HG03066 (cell line): ENCODE data around the gene CRMP1.
"Not testable (repeated sequence)": the region's sequence is repeated elsewhere in the genome, so short reads cannot be mapped to it uniquely, and the experiment has no call there.

Experiments used
- ATAC-seq: cut with Tn5 transposase; IDR thresholded peaks from one replicate; pipeline ENCODE4 v1.9.1; 2021; ENCODE audit warnings: low read depth; ENCODE audit not compliant: unreplicated experiment

Gene CRMP1

DNA sequence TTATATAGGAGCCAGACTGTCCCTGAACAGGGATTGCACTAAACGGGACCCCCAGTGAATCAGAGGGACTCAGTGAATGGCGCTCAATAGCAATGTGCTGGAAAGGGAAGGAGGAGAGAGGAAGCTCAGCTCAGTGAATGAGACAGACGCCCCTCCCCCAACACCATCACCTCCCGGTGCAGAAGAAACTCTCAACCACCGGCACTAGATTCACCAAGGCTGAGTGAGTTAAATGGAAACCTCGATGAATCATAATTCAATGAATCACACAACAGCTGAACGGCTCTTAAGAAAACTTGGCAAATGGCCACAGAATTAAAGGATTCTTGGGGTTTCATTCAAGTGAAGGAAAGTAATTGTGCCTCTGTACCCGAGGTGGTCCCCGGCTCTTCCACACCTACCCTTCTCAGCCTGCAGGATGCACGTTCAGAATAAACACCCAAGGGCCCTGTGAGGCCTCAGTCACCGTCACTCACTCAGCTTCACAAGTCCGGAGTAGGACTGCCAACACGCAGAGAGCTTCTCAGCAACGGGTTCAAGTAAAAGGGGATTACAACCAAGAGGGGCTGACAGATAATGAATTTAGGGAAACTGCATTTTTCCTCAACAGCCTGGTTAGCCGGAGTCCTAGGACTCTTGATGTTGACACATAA, 29.3 kb downstream of the CRMP1 start:
- ATAC-seq: no peak

DNA sequence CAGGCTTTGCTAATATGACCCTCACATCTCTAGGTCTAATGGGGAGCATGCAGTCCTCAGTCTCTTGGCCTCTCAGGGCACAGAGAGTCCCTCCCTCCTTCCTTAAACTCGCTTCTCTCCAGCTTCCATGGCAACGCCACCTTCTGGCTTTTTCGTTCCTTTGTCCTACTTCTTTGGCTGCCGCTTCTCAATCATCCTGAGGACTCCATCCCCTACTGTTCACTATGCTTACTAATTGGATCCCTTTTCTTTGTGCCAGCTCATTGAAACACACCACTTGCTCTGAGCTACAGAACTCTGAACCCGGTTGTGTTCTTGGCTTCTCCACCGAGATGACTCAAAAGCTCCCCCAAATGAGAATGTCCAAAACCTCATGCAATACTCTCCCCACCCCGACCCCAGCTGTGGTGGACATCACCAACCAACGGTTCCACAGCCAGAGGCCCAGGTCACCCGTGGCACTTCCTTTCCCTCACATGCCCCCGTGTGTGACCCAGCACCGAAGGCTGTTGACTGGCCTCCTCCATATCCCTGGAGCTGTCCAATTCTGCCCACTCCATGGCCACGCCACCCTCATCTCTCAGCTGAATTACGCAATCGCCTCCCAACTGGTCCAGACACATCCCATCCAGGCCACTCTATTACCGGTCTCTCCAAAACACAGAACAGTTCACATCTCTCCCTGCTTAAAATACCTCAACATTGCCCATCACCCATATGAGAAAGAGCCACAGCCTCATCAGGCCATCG, 34.7 kb downstream of the CRMP1 start:
- no peak for ATAC-seq

DNA sequence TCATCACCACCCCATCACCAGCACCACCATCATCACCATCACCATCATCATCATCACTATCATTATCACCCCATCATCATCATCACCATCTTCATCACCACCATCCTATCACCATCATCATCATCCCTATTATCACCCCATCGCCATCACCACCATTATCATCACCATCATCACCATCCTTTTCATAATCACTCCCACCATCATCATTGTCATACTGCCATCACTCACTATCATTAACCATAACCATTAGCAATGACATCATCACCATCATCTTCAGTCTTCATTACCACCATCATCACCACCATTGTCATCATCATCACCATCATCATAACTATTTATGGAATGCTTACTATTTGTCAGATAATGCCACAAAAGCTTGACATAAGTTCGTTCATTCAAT, 35.7 kb downstream of the CRMP1 start:
- ATAC-seq: no peak

DNA sequence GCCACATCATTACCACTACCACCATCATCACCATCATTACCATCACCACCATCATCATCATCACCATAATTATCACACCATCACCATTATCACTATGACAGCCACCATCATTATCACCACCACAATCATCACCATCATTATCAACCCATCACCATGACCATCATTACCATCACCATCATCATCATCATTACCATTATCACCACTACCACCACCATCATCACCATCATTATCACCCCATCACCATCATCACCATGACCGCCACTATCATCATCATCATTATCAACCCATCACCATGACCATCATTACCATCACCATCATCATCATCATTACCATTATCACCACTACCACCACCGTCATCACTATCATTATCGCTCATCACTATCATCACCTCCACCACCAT, 36.5 kb downstream of the CRMP1 start:
- not testable (repeated sequence) for ATAC-seq

DNA sequence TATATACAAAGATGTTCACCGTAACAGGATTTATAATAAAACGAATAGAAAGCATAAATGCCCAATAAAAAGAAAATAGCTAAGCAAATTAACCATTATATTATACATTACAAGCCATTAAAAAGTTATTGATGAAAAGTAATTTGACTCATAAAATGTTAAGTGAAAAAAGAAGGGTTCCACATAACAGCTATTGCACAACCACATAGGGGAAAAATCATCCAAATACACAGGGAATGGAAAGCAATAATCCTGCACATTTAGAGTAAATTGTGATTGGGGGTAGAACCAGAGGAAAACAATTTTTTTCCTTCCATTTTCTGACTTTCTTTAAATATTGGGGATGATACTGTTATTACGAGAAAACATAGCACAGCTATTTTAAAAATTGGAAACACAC, 38.0 kb downstream of the CRMP1 start:
- no peak for ATAC-seq

DNA sequence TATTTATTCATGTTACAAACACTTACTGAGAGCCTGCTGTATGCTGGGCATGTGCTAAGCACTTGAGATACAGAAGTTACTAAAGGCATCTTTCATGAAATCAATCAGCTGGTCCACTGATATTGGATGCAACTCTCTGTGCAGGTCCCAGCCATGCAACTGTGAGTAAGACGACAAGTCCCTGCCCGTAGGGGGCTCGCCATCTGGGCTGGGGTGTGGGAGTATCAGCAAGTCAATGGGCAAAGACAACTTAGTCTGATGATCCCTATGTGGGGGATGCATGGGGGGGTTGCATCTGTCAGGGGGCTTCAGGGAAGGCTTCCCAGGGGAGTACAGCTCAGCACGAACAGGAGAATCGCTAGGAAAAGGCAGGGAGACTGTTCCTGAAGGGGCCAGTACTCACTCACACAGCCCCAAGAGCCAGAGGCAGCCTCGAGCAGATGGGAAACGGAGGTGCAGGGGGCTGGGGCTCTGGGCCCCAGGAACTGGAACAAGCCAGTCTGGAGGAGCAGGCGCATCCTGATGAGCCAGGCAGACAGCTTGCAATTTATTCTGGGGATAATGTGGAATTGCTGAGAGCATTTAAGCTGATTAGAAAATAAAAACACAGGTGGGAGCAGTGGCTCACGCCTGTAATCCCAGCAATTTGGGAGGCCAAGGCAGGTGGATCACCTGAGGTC, 40.2 kb downstream of the CRMP1 start:
- no peak for ATAC-seq

DNA sequence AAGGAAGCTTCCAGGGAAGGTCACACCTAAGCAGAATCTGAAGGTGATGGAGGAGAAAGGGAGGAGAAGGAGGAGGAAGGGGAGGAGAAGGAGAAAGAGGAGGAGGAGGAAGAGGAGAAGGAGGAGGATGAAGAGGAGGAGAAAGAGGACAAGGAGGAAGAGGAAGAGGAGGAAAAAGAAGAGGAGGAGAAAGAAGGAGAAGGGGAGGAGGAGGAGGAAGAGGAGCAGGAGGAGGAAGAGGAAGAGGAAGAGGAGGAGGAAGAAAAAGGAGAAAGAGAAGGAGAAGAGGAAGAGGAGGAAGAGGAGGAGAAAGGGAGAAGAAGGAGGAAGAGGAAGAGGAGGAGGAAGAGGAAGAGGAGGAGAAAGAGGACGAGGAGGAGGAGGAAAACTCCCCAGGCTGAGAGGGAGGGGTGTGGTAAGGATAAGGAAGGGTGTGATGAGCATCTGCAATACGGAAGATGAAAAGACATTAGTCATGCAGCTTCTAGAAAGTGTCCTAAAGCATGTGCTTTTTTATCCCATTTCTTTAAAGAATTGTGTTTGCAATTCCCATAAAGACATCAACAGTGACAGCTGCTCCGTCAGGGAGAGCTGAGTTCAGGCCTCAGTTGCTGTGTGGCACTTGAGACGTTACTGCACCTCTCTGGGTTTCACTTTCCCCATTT, 41.1 kb downstream of the CRMP1 start:
- no peak for ATAC-seq

DNA sequence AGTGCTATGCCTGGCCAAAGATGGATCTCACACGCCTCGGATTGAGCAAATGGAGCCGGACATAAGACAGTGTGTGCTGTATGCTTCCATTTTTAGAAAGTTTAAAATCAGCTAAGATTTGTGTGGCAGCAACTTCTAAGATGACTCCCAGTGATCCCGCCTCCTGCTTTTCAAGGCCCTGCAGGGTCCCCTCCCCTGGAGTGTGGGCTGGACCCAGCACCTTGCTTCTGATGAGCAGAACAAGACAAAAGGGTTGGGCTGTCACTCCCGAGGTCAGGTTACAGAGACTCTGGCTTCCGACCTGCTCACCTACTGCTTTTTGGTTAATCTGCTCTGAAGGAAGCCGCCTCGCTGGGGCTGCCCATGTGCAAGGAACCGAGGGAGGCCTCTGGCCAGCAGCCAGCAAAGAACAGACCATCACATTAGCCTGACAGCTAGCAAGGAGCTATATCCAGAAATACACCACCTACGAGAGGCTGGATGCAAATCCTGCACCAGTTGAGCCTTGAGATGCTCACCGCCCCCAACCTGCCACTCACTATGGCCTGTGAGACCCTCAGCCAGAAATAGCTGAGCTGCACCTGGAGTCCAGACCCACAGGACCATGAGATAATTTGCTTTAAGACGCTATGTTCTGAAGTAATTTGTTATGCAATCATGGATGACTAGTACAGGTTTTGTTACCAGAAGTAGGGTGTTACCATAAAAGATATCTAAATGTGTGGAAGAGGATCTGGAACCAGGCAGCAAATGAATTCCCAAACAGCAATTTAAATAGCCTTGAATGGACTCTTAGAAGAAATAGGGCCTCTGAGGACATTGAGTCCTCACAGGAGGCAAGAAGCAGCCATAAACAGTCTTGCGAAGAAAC, 47.6 kb downstream of the CRMP1 start:
- no peak for ATAC-seq

DNA sequence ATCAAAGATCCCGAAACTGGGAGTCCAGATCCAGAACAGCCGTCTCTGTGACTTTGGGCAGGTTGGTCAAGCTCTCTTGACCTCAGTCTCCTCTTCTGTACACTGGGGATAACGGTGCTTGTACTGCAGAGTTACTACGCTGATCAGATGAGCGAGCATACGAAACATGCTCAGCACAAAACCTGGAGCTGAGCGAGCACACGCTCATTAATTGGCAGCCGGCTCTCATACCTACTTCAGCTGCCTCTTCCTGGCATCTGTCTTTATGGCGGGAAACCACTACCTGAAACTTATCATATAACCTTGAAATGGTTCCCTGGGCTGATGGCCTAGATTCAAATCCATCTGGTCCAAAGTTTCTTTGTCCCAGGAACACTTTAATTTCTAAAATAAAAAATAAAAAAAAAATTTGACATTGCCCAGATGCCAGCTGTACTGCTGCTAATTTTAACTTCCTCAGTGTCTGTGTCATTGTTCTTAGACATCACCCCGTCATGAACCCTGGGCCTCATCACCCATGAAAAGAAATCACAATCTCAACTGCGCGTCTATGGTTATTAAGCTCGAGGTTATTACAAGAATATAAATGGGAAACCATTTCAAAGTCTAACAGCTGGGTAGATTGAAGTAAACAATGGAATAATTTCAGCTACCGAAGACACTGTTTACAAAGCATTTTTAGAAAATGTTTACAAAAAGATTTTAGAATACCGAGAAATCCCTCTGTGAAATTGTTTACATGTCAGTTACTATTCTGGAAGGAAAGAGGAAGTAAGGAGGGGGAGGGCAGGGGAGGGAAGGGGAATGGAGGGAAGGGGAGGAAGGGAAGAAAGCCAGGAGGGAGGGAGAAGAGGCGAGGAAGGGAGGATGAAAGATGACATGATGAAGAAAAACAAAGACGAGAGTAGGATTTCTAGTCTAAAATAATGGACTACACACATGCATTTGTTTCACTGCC, 49.0 kb downstream of the CRMP1 start:
- ATAC-seq: no peak

DNA sequence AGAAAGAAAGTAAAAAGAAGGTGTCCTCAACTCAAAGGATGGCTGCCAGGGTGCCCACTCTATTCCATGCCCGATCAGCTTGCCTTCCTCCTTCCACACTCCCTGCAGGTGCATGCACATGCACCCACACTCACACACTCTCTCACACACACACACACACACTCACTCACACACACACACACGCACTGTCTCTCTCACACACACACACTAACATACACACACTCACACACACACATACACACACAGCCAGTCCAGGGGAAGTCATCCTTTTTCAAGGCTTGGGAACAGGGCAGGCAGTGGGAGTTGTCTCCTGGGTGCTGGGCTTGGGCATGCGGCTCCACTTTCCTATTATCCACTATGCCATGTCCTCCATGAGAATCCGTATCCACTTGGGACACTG, 50.4 kb downstream of the CRMP1 start:
- no peak for ATAC-seq

DNA sequence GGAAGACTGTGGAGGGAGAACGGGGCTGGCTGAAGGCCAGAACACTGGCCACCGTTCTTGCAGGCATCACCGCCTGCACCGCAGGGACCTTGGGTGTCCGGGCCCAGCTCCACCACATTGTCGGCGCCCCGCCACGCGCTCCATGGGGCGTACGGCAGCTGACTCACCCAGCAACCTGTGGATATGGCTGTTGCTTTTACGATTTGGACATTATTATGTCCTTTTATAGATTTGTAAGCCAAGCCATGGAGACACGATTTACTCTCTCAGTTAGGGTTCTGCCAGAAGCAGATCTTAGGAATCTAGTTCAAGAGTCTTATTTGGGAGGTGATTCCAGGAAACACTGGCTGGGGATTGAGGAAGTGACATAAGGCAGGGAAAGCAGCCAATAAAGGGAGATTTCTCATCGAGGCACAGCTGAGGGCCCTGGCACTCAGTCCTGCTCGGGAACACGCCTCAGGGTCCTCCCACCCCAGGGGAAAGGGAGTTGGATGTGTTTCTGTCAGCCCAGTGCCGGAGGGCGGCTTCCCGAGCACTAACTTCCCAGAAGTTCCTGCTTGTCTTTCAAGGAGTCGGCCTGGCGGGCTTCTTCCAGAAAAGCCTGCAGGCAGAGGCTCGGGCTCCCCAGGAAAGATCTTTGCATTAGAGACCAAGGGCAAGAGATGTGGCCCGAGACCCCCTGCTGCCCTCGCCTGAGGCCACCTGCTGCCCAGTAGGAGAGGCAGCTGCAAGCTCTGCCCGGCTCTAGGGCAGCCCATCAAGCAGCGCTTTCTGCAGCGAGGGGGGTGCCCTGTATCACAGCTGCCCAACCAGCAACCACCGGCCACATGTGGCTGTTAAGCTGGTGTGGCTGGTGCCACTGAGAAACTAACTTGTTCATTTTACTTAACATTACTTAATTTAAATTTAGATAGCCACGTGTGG, 52.9 kb downstream of the CRMP1 start:
- ATAC-seq: no peak

DNA sequence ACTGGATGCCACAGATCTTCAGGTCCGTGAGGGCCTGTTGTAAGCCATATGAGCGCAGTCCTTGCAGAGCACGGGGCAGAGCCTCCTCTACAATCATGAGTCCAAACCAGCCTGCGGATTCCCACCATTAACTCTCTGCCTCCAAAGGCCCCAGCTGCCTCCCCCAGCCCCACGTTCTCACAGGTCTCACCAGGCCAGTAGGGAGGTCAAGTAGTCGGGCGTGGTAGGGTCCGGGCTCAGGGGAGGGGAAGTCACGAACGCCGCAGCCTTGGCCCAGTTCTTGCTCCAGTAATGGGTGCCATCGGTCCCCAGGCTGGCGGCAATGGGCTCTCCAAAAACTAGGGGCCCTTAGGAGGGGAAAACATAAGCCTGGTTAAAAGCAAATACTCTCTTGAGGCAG, 53.6 kb downstream of the CRMP1 start:
- ATAC-seq: no peak

DNA sequence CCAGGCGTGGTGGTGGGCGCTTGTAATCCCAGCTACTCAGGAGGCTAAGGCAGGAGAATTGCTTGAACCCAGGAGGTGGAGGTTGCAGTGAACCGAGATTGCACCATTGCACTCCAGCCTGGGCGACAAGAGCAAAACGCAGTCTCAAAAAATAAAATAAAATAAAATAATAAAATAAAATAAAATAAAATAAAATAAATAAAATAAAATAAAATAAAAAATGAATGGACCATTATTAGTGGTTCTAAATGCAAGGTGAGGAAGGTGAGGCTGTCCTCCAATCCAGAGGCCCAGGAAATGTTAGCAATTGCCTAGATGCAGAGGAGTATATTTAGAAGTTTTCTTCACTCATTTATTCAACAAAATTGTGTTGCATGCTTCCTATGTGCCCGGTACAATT, 55.4 kb downstream of the CRMP1 start:
- not testable (repeated sequence) for ATAC-seq

DNA sequence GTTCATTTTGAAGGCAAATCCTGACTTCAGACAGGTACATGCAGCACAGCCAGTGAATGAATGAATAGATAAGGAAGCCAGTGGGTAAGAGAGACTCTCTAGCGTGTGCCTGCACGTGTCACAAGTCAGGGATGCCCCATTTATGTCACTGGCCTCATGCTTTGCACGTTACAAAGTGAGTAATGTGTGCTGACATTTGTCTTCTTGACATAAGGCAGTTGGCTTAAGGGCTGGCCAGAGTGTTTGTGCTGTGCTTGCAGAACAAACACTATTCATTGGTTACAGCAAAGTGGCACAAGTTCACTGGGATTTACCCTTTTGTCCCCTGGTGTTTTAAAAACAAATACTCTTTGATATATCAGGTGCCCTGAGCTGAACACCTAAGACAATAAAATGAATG, 55.9 kb downstream of the CRMP1 start:
- ATAC-seq: no peak

DNA sequence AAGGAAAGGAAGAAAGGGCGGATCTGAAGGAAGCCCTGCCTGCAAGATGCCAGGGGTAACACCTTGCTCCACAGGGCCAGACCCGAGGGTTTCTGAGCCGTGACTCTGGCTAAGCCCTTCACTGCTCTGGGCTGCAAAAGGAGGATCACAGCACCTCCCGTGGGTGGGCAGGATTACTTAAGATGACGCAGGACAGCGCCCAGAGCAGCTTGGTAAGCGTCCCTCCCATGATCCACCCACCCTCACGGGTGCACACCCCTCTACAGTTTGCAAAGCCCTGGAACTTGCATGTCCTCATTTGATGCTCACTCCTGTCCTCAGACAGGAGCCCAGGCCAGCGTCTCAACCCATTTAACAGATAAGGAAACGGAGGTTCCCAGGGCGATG, 64.9 kb downstream of the CRMP1 start:
- ATAC-seq: no peak

DNA sequence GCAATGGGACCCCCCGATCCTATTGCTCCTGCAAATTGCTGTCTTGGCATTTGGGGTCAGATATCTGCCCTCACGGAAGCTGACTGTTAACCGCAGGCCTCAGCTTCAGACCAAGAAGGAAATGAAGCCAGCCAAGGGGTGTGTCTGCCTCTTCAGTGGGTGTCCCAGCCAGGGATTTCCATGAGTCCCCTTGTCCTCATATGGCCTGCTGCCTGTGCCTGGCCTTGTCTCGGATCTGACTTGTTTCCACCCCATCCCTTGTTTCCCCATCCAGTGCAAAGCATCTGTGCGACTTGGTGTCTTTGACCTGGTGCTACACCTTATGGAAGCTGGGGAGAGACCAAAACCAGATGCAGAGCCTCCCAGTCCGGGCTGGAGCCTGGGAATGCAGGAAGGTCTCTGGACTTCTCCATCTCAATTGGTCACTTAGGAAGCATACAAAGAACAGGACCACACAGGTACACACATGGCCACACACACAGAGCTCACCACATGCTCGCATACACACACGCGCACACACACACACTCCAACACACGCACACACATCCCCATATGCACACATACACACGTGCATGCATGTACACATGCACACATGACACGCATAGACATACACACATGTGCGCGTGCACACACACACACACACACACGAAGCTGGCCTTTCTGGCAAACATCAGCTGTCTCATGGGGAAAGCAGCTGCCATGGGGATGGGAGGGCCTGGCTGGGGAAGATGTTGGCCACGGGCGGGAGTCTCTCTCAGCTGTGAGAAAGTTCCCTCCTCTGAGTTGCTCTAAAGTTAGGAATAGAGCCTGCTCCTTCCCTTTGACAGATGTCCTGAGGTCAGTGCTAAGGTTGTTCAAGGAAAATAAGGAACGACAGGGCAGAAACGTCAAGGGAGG, 65.5 kb downstream of the CRMP1 start:
- no peak for ATAC-seq

DNA sequence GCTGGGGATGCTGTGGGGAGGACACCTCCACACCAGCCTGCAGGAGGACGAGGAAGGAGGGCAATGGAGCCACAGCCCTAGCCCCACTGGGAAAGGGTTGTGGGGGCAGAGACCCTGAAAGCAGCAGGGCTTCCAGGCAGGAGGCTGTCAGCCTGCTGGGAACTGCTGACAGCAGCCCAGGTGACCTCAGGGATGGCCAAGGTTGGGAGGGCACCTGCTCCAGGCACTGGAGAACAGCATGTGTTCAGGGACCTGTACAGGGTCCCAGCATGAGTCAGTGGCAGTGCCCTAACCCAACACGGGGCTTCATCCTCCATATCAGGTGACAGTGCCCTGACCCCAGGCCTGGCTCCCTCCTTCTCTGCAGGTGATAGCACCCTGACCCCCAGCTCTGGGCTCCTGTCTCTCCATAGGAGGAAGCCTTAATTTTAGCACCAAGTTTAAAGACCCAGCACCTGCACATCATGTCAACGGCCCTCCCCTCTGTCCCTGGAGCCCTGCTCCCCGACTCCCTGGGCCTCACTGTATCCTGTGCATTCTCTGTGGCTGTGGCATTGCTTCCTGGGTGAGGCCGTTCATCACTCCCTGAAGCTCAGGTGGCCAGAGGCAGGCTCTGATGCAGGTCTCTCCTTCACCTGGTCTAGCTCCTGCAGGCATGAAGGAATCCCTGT, 66.3 kb downstream of the CRMP1 start:
- ATAC-seq: no peak
